Stomach (tissue), 9 donors: ENCODE measurements around the gene NECTIN4. TPM values are rescaled to one million over a fixed set of nuclear protein-coding genes. Genes with fewer than 3 reads are reported as not detected.
A peak's percentile ranks its signal among the peaks of the same experiment; 100 is the strongest.

ENCODE experiments used
- DNase-seq, 2 donors: peaks; one replicate each; pipeline versions ENCODE4 v3.0.0 to v3.0.0-alpha.2; 2013 to 2019
- H3K27ac ChIP-seq, 5 donors: fragments of 200-600 bp in 4 of 5; sonication (generic) in 4 of 5; one replicate each; pipeline ENCODE4 v1.5.1; 2013 to 2019; ENCODE audit warnings: mild to moderate bottlenecking in 1 of 5, moderate library complexity in 1 of 5
- H3K27me3 ChIP-seq, 3 donors: fragments of 200-600 bp; sonication (generic); one replicate each; pipeline ENCODE4 v1.5.1; 2017 to 2019; ENCODE audit warnings: mixed run types in 1 of 3
- H3K36me3 ChIP-seq, 4 donors: fragments of 200-600 bp; sonication (generic); 1 replicate in 3 of 4; 2 replicates in 1 of 4; pipeline ENCODE4 v1.5.1; 2016 to 2019
- H3K4me1 ChIP-seq, 4 donors: fragments of 200-600 bp; sonication (generic); one replicate each; pipeline ENCODE4 v1.5.1; 2016 to 2019
- H3K4me3 ChIP-seq, 4 donors: fragments of 200-600 bp; sonication (generic) in 3 of 4; one replicate each; pipeline ENCODE4 v1.5.1; 2016 to 2019; ENCODE audit warnings: mild to moderate bottlenecking in 1 of 4
- H3K9me3 ChIP-seq, 4 donors: fragments of 200-600 bp; sonication (generic); one replicate each; pipeline ENCODE4 v1.5.1; 2016 to 2019
- EP300 ChIP-seq: sonication (generic); formaldehyde crosslinking; IDR thresholded peaks from one replicate; pipeline ENCODE4 v1.6.1; 2017; ENCODE audit warnings: antibody characterized with exemption
- POLR2A ChIP-seq, 4 donors: fragments of 450-650 bp; IDR thresholded peaks; one replicate each; pipeline ENCODE4 v1.6.1; 2016; ENCODE audit warnings: antibody characterized with exemption in 4 of 4, control low read depth in 2 of 4, mild to moderate bottlenecking in 1 of 4, moderate library complexity in 1 of 4
- POLR2AphosphoS5 ChIP-seq, 3 donors: sonication (generic); formaldehyde crosslinking; IDR thresholded peaks; one replicate each; pipeline ENCODE4 v1.6.1; 2016; ENCODE audit warnings: antibody characterized with exemption in 3 of 3
- WGBS, 5 donors: extraction: QIAGEN DNeasy Blood & Tissue Kit in 3 of 5; methylation state at CpG; one replicate each; pipeline versions ENCODE4 v1.1.5 to v1.1.7; 2013 to 2018; 5-methylcytosine and 5-hydroxymethylcytosine counted together
- intact Hi-C: fragments of 100-400 bp; cut with DNase I; formaldehyde crosslinking; loops from one replicate; pipeline ENCODE4 v1.15.1; 2023; ENCODE audit warnings: low total_unique reads
- polyA plus RNA-seq, 3 donors: library from polyadenylated mRNA; stranded (reverse); fragments of 200-250 nt; gene quantifications; one replicate each; pipeline ENCODE4 v1.2.3, GENCODE V29; 2013
- total RNA-seq, 5 donors: library from RNA; depleted of rRNA; stranded (reverse); fragments of >200 nt; gene quantifications; one replicate each; pipeline versions ENCODE4 v1.1.0 to v1.2.3, GENCODE V29; 2014 to 2016
- TF ChIP-seq, protein P1 (sequence below), 7 experiments: fragments of 450-650 bp in 4 of 7; fragments of 200-600 bp in 3 of 7; sonication (generic) in 3 of 7; IDR thresholded peaks; one replicate each; pipeline ENCODE4 v1.5.1; 2016 to 2019; ENCODE audit warnings: antibody characterized with exemption in 7 of 7, control low read depth in 2 of 7, mild to moderate bottlenecking in 1 of 7
- donor health status: healthy with polysubstance abuse.
- donor health status: Bipolar disorder and iron deficiency.
- donor health status: healthy.

Gene NECTIN4
- total and polyA plus RNA-seq, 8 donors = 1.7 to 20.3 (median 5.5) TPM

DNA sequence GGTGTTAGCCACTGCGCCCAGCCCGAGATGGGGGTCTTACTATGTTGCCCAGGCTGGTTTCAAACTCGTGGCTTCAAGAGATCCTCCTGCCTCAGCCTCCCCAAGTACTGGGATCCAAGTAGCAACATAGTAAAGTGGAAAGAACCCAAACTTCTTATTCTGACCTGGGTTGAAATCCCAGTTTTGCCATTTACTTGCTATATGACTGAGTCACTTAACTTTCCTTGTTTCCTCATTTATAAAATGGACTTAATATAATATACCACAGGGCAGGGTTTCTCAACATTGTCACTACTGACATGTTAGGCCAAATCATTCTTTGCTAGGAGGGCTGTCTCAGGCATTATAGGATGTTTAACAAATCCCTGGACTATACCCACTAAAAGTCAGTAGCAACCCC, 21.8 kb upstream of the NECTIN4 start:
- no peak for DNase-seq
- no peak for TF ChIP-seq POLR2A (IDR thresholded peaks at IDR 0.05)
- TF ChIP-seq EP300 = no peak
- TF ChIP-seq, protein P1, sequence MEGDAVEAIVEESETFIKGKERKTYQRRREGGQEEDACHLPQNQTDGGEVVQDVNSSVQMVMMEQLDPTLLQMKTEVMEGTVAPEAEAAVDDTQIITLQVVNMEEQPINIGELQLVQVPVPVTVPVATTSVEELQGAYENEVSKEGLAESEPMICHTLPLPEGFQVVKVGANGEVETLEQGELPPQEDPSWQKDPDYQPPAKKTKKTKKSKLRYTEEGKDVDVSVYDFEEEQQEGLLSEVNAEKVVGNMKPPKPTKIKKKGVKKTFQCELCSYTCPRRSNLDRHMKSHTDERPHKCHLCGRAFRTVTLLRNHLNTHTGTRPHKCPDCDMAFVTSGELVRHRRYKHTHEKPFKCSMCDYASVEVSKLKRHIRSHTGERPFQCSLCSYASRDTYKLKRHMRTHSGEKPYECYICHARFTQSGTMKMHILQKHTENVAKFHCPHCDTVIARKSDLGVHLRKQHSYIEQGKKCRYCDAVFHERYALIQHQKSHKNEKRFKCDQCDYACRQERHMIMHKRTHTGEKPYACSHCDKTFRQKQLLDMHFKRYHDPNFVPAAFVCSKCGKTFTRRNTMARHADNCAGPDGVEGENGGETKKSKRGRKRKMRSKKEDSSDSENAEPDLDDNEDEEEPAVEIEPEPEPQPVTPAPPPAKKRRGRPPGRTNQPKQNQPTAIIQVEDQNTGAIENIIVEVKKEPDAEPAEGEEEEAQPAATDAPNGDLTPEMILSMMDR (IDR thresholded peaks at IDR 0.05) = no peak
- TF ChIP-seq POLR2AphosphoS5 (IDR thresholded peaks at IDR 0.05) = no peak
- Histone ChIP-seq H3K36me3 (peaks cover 0 to 23% (median 16%) of the 10 kb centered on the region in 4 donors), H3K9me3 (no peaks in the 10 kb centered on the region), H3K4me1 (peaks cover 12 to 48% (median 31%) of the 10 kb centered on the region in 4 donors), H3K27me3 (no peaks in the 10 kb centered on the region), H3K4me3 (no peak overlapping the region), H3K27ac (no peak overlapping the region)
- intact Hi-C loops = no loop called here
- 90 to 100% (median 98%) methylated on average over 3 of the region's 3 CpGs for WGBS, 5 donors

GRCh38 chr1:161106431-161106830, 17.1 kb upstream of the NECTIN4 start:
- H3K4me1 ChIP-seq = peaks cover 0 to 4% (median under 1%) of the 10 kb centered on the region in 4 donors
- H3K27me3 ChIP-seq = no peaks in the 10 kb centered on the region
- H3K9me3 ChIP-seq = no peaks in the 10 kb centered on the region
- no peak for TF ChIP-seq EP300
- no peak for TF ChIP-seq POLR2AphosphoS5 (IDR thresholded peaks at IDR 0.05)
- TF ChIP-seq POLR2A (IDR thresholded peaks at IDR 0.05) = no peak
- TF ChIP-seq, protein P1 (IDR thresholded peaks at IDR 0.05) = no peak
- no peak overlapping the region for H3K27ac ChIP-seq
- DNase-seq = no peak
- intact Hi-C loops = no loop called here
- H3K36me3 ChIP-seq = peaks cover 7 to 35% (median 30%) of the 10 kb centered on the region in 4 donors
- H3K4me3 ChIP-seq = no peak overlapping the region
- WGBS, 5 donors = 93 to 97% (median 96%) methylated on average over 1 of the region's 1 CpG

GRCh38 chr1:161100556-161100955, 11.2 kb upstream of the NECTIN4 start:
- Histone ChIP-seq H3K27ac (no peak overlapping the region), H3K36me3 (peaks cover 7 to 39% (median 37%) of the 10 kb centered on the region in 4 donors), H3K4me3 (no peak overlapping the region), H3K4me1 (peaks cover 14 to 30% (median 21%) of the 10 kb centered on the region in 4 donors), H3K27me3 (no peaks in the 10 kb centered on the region), H3K9me3 (no peaks in the 10 kb centered on the region)
- DNase-seq = no peak
- 66 to 85% (median 71%) methylated on average over 2 of the region's 2 CpGs for WGBS, 5 donors
- TF ChIP-seq EP300 (no peak), POLR2A (IDR thresholded peaks at IDR 0.05) (no peak), POLR2AphosphoS5 (IDR thresholded peaks at IDR 0.05) (no peak)
- TF ChIP-seq, protein P1 (IDR thresholded peaks at IDR 0.05) = no peak
- intact Hi-C loops = no loop called here

GRCh38 chr1:161099090-161099802, 9.9 kb upstream of the NECTIN4 start:
- no peaks in the 10 kb centered on the region for H3K9me3 ChIP-seq
- no peak for TF ChIP-seq EP300
- no peaks in the 10 kb centered on the region for H3K27me3 ChIP-seq
- H3K27ac ChIP-seq = peak overlapping the region in 3 of 5 donors; percentile 69 to 77 (median 72)
- intact Hi-C loops = loop anchor here (10.0 kb wide), 1 partner anchor 104 kb away; no protein-coding TSS in a partner anchor
- peaks cover 14 to 30% (median 21%) of the 10 kb centered on the region in 4 donors for H3K4me1 ChIP-seq
- H3K36me3 ChIP-seq = peaks cover 7 to 39% (median 37%) of the 10 kb centered on the region in 4 donors
- 62 to 78% (median 66%) methylated on average over 9 of the region's 9 CpGs for WGBS, 5 donors
- peak overlapping the region; percentile 57 to 79 (median 72) for H3K4me3 ChIP-seq
- DNase-seq = no peak
